IPS DF 19.7 (cell line): ENCODE data around the gene PTGDR2.
"Not testable (repeated sequence)": the region's sequence is repeated elsewhere in the genome, so short reads cannot be mapped to it uniquely, and the experiment has no call there.

ENCODE experiments used
- DNase-seq: peaks from one replicate; pipeline ENCODE4 v3.0.0-alpha.2; 2013; ENCODE audit warnings: low read depth, low spot score

PTGDR2 gene

DNA sequence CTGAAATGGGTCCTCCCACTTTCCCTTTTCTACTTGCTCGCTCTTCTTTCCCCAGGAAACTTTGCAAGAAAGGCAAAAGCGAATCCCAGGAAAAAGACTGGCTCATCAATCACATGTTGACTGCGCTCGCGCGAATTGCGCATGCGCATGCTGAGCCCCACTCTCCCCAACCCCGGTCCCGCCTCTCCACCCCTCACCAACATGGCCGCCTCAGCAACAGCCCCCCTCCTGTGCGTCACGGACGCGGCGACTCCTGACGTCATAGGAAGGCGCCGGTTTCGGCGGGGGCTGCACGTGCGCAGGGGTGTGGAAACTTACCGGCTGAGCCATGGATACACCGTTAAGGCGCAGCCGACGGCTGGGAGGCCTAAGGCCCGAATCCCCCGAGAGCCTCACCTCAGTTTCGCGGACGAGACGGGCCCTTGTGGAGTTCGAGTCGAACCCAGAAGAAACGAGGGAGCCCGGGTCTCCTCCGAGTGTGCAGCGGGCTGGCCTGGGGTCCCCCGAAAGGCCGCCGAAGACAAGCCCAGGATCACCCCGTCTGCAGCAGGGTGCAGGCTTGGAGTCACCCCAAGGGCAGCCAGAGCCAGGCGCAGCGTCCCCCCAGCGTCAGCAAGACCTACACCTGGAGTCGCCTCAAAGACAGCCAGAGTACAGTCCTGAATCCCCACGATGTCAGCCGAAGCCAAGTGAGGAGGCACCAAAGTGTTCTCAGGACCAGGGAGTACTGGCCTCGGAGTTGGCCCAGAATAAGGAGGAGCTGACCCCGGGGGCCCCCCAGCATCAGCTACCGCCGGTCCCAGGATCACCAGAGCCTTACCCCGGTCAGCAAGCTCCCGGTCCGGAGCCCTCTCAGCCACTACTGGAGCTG is 13.7 kb downstream of the PTGDR2 start, which contains the start of gene CCDC86:
Gene CCDC86 (plus strand): TSS at position 317 of the 871 bp plus-strand sequence. CDS start 12 bp downstream, at position 329.
- peak; percentile 65 for DNase-seq

DNA sequence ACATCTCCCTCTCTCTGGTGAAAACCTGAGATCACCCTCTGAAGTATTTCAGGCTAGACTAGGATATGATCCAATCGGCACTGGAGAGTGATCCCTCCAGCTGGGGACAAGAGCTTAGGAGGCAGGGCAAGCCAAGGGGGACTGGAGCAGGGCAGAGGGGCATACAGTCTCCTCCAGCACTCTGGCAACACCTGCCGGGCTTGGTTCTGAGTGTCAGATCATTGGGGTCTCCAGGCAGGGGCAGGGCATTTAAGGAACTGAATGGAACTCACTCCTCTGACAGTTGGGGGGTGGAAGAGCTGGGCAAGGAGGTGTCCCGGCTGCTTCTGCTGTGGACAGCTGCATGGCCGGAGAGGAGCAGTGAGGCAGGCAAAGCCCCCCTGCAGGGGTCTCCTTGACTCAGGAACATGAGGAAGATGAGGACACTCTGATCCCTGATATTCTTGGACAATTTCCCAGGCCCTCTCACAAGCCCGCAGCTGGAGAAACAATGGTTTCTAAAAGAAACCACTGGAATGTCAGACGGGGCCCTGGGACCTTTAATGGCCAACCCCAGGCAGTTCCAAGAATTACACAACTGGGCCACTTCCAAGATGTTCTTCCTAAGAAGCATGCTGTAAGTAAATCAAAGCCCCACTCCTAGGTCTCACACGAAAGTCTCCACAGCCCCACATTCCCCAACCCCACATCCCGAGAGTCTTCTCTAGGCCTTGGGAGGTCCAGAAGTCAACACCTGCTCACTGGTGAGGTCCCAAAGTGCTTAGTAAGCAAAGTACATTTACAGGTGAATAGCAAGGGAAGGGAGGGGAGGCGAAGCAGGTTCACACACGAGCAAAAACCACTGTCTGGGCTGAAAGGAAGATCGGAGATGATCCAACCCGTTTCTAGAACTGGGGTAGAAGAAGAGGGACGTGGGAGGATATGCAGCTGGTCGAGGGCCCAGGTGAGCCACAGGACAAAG is 15.0 kb downstream of the PTGDR2 start:
- no peak for DNase-seq

DNA sequence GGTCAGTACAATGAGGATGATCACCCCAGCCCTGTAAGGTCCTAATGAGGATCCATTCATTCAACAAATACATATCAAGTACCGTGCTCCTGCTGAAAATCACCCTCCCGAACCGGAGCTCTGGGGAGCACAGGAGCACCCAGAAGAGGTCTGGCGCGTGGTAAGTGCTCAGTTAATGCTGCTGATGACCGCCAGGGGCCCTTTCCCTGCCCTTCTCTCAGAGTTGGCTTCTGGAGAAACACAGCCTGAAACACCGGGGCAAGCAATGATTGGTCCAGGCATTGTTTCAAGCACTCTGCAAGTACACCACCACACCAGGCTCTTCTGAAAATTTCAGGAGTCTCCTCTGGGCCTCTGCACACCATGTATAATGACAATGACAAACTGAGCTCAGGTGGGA is 17.6 kb downstream of the PTGDR2 start:
- no peak for DNase-seq

DNA sequence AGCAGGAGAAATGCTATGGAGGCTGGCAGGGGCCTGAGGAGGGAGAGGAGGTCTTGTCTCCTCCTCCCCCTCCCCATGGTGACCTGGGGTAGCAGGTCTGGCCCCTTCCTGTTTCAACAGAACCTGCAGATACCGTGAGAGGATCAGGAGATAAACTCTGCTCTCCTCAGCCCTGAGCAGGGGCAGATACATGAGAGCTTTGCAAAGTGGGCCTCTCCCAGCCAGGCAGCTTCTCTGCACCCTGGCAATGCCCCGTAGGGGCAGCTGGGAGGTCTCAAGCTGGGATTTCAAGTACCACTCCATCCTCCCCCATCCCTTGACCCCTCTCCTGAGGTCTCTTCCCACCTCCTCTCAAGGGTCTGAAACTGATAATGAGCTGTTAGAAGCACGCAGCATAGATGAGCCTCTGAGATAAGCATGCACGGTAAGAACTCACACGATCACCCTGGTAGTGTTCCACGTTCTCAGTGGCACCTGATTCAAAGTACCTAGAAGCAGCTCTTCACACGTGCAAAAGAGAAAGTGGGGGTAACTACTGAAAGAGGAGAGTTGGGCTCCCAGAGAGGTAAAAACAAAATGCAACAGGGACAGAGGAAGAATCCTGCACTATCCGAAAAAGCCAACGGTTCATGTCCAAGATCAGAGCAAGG is 18.8 kb downstream of the PTGDR2 start:
- no peak for DNase-seq

DNA sequence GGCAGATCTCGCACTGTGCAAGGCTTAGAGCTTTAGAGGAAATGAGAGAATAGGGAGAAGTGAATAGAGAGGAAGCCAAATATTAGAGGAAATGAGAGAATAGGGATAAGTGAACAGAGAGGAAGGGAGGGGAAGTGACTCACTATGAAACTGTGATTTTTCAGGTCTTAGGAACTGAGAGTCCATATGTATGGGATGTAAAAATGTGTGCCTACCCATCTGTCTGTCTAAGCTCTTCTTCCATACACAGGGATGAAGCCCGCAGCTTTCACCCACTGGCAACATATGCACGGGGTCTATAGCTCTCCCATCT is 20.3 kb downstream of the PTGDR2 start:
- no peak for DNase-seq

DNA sequence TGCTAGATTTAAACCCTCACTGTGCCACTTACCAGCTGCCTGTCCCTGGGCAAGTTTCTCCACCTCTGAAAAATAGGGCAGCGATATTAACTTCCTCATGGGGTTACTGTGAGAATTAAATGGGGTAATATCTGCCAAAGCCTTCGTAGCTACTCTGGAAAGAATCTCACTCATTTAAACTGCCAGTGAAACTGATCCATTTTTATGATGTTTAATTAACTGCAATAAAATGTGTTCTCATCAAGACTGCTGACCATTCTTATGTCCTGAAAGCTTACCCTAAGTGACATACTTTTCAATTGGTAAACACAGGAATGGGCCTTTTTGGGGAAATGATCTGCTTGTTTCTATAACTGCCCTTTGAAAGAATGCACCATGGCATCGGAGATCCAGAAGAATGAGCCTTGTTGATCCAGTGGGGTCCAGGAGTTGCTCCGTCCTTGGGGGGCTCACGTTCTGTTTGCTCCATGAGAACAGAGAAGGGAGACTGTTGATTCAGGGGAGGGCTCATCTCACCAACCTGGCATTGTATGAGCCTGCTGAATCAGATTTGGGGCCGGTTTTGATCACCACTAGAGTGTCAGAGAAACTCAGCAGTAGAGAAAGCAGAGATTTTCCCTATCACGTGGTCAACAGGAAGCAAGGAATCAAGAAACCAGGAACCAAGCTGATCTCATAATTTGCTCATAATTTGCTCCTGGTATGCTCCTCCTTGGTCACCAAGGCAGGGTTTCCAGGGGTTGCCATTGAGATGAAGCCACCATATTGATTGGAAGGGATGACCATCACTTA is 20.8 kb downstream of the PTGDR2 start:
- DNase-seq = no peak

DNA sequence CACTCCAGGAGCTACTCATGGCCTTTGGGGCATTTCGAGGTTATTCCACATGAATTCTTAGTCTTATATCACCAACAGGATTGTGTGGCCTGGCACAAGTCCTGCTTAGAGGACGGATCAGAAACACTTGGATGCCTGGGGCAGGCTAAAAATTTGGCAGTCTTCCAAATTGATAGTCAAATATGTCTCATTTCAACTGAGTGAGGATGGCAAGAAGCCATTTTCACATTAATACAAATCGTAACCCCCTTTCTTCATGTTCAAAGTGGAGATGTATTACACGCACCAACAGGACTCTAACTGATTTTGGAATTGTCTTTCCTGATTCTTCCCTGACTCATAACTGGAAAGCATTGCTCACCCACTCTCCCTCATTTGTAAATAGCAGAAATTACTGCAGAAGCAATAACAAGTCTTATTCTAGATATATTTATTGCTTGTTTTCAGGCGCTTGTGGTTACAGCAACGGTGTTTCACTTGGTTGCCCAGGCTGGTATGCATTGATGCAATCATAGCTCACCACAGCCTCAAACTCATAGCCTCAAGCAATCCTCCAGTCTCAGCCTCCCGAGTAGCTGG is 24.2 kb downstream of the PTGDR2 start:
- no peak for DNase-seq

DNA sequence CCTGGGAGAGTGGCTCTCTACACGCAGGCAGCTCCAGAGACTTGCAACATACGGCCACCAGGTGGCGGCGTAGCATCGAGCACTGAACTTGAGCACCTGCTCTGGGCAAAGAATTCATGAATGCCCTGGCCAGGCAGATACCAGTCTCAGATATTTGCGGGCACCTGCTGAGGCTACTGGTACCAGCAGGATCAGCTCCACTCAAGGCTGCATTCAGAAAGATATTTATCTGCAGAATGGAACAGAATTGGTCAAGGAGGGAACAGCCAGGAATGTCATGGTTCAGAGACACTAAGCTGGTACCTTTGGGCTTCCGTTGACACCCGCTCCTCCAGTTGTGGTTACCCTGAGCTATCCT is 24.6 kb downstream of the PTGDR2 start:
- DNase-seq = no peak

DNA sequence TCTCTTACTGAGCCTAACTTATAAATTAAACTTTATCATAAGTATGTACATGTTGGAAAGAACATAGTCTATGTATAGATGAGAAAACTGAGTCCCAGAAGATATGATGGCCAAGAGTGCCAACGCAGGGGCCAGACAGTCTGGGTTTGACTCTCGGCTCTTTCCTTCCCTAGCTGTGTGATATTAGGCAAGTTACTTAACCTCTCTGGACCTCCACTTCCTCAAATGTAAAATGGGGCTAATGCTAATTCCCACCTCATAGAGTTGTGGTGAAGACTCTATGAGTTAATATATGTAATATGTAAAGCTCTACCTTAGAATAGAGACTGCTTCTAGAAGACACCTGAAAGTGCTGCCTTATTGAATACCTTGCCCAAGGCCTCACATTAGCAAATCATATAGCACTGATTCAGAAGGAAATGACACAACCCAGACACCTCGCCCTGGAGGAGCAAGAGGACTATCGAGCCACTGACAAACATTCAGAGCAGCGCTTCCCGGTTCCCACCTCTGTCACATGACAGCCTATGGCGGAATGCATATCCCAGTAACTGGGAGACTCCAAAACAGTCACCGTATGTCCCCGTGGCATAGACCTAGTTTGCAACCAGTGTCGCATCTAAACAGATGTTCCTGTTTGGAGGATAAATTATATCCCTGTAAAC is 25.1 kb downstream of the PTGDR2 start:
- DNase-seq = no peak

DNA sequence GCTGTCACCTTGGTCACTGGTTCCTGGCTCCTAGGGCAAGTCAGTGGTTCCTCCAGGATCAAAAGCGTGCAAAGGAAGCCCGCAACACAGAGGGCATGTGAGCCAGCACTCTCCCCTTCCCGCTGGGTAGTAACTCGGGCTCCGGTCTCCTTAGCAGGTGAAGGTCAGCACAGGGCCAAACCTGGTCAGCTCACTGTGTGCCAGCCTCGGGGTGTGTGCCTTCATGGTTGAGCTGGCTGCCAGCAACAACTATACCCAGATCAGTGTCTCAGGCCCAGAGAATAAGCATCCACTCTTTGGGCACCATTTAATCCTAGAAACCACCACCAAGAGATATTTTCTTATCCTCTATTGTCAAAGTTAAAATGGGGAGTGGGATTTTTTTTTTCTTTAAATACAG is 30.0 kb downstream of the PTGDR2 start:
- no peak for DNase-seq

DNA sequence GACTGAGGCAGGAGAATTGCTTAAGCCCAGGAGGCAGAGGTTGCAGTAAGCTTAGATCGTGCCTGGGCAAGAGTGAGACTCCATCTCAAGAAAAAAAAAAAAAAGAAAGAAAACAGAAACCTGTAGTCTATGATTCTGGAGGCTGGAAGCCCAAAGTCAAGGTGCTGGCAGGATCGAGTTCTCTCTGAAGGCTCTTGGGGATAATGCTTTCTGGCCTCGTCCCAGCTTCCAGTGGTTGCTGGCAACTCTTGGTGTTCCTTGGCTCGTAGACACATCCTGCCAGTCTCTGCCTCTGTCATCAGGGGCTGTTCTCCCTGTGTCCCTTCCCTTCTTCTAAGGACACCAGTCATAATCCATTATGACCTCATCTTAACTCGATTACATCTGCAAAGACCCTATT is 30.6 kb downstream of the PTGDR2 start:
- no peak for DNase-seq

DNA sequence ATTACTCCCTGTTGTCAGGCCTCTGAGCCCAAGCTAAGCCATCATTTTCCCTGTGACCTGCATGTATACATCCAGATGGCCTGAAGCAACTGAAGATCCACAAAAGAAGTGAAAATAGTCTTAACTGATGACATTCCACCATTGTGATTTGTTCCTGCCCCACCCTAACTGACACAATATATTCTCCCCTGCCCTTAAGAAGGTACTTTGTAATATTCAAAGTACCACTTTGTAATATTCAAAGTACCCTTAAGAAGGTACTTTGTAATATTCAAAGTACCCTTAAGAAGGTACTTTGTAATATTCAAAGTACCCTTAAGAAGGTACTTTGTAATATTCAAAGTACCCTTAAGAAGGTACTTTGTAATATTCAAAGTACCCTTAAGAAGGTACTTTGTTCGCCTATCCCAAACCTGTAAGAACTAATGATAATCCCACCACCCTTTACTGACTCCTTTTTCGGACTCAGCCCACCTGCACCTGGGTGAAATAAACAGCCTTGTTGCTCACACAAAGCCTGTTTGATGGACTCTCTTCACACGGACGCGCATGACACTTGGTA is 31.9 kb downstream of the PTGDR2 start:
- not testable (repeated sequence) for DNase-seq

DNA sequence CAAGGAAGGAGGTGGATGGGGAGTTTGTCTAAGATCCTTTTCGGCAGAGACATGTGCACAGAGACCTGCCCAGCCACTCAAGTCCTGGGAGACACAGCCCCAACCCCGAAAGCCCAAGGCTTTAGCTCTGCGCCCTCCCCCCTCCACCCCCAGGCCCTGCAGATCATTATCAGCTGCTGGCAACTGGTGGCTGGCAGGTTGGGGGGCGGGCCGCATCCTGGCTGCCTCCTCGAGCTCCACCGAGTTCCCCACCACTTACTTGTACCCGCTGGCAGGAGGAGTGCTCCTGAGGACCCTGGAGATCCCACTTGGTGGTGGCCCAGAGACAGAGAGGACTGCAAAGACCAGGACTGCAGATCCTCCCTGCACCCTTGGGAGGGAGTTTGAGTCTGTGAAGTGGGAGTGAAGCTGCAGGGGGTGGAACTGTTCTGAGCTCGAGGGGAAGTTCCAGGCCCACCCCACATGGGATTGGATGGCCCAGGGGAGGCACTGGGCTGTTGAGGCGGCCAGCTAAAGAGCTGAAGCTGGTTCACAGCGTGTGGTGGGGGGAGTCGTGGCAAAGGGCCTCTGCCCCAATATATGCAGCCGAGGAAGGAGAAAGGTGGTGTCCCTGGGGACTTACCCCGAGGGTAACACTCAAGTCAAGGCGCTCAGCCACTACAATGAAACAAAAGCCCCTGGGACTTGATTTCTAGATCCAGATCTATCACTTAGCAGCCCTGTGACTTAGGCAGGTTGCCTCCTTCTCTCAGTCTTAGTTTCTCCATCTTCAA is 33.7 kb downstream of the PTGDR2 start:
- DNase-seq = no peak

DNA sequence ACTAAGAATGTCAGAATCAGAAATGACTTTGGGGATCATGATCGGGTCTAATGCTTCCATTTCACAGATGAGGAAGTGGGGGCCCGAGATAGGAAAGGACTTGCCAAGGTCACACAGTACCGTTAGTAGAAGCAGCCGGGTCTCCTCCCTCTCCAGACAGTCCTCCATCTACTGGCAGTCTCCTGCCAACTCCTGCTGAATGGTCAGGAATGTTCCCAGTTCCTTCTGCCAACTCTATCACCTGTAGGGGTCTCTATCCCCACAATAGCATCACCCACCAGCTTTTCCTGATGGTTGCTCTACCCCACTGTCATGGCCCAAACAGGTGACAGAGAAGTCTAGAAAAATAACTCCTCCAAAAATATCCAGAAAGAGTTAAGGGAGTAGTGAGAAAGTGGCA is 37.7 kb downstream of the PTGDR2 start:
- DNase-seq = no peak

DNA sequence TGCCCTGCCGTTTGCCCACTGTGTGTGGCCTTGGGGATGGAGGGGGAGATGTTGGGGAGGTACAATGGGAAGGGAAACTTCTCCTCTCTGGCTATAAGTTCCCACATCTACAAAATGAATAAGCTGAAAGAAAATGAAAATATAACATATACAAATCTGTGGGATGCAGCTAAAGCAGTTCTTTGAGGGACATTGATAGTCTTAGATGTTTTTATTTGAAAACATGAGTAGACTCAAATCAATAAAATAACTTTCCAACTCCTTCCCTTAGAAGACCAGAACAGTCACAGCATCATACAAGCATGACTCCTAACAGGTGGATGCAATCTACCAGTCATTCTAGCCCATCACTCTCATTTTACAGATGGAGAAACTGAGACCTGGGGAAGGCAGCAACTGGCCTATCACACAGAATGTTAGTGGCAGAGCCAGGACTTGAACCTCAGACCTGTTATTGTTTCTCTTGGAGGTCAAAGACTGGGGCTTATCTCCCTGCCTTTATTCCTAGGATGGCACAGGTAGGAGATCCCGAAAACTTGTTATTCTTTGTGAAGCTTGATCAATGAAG is 39.1 kb downstream of the PTGDR2 start:
- DNase-seq = no peak

DNA sequence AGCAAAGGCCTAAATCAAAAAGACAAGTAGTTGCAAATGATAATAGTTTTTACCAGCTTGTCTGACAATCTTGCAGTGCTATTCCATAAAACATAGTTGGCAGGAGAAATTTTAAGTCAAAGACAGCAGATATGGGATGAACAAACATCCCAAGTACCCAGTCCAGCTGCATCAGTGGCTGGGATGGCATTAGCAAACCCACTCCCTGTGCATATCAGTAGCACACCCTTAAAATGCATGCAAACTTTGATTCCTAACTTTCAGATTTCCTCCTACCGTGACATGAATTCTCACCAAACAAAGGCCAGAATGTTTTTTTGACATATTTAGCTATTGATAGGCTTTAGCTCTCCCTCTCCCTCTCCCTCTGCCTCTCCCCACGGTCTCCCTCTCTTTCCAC is 41.6 kb downstream of the PTGDR2 start:
- no peak for DNase-seq

DNA sequence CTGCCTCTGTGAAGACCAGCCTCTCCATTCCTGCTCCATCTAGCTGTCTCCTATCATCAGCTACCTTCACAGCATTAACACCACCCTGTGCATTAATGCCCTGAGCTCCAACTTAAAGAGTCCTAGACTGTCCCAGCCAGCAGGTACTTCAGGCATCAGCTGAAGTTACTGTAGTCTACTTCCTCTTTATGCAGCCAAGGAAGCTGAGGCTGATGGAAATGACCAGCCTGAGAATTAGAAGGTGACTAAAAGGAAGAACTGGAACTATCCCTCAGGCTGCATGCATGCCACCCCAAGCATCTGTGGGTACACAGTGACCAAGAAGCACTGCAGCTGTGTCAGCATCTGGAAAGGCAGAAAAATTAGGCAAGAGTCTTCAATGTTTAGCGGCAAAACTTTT is 42.4 kb downstream of the PTGDR2 start:
- DNase-seq = no peak

DNA sequence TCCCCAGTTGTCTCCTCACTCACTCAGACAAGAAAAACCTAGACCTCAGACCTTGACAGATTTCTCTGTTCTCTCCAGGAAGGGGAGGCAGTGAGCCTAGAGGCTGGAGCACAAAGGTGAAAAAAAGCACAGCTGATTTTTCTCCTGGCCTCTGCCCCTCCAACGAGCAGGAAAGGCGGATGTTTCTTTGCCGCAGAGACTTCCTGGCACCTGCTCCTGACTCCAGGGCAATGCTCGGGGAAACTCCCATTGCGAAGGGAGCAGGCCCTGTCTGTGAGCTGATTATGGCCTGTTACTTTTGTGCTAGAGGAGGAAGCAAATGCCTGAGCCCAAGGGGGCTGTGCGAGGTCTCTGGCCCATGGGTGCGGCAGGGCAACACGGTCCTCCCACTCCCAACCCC is 45.2 kb downstream of the PTGDR2 start:
- no peak for DNase-seq

DNA sequence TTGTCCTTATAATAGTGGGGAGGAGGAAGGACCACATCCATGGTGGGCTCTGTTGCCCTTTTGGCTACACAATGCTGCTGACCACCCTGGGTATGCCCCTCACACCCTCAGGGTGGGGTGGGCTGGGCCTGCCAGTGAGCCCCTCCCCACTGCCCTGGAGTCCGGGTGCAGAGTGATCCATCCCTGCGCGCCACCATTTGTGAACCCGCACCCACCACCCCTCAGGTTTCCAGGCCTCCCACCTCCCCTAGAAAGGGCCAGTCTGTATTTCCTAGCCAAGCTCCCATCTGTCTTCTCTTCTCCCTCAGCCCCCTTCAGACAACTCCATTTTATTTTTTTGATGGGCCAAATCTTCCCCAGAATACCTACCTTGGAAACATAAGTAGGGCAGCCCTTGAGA is 45.6 kb downstream of the PTGDR2 start:
- no peak for DNase-seq
